ENCODE data around the gene SRRM3. TPM values are rescaled to one million over a fixed set of nuclear protein-coding genes. Genes with fewer than 3 reads are reported as not detected.
"Not testable (repeated sequence)": the region's sequence is repeated elsewhere in the genome, so short reads cannot be mapped to it uniquely, and the experiment has no call there.

Gene SRRM3
- total RNA-seq, result 6.7 TPM

- peak; percentile 70 for DNase-seq
These were observed at the start of gene SRRM3 for GRCh38 chr7:76201732-76202665. Gene SRRM3, plus strand, starts transcription at chr7:76201896. Its CDS starts 33,171 bp downstream, at chr7:76235067.

GRCh38 chr7:76151932-76152331 lies 49.8 kb upstream of the SRRM3 start:
- DNase-seq, result no peak

- not testable (repeated sequence) for DNase-seq
These were observed 48.0 kb upstream of the SRRM3 start for GRCh38 chr7:76153571-76154230.

- DNase-seq, result no peak
These were observed 45.8 kb upstream of the SRRM3 start for GRCh38 chr7:76155938-76156337.

GRCh38 chr7:76156992-76157685 lies 44.6 kb upstream of the SRRM3 start:
- DNase-seq, result not testable (repeated sequence)

- not testable (repeated sequence) for DNase-seq
These were observed 43.3 kb upstream of the SRRM3 start for GRCh38 chr7:76158416-76158815.

GRCh38 chr7:76162416-76163170 lies 39.1 kb upstream of the SRRM3 start:
- DNase-seq, result not testable (repeated sequence)

GRCh38 chr7:76163812-76164211 lies 37.9 kb upstream of the SRRM3 start:
- not testable (repeated sequence) for DNase-seq

- no peak for DNase-seq
These were observed 36.4 kb upstream of the SRRM3 start for GRCh38 chr7:76165106-76165972.

- DNase-seq, result no peak
These were observed 35.7 kb upstream of the SRRM3 start for GRCh38 chr7:76165973-76166403.

GRCh38 chr7:76166404-76167255 lies 35.1 kb upstream of the SRRM3 start:
- peak; percentile 92 for DNase-seq

GRCh38 chr7:76173566-76174205 lies 28.0 kb upstream of the SRRM3 start:
- no peak for DNase-seq

GRCh38 chr7:76176951-76177350 lies 24.7 kb upstream of the SRRM3 start:
- DNase-seq, result not testable (repeated sequence)

- DNase-seq, result no peak
These were observed 22.0 kb upstream of the SRRM3 start for GRCh38 chr7:76179686-76180085.

- no peak for DNase-seq
These were observed 19.3 kb upstream of the SRRM3 start for GRCh38 chr7:76182225-76182960.

GRCh38 chr7:76185187-76185896 lies 16.4 kb upstream of the SRRM3 start:
- DNase-seq, result no peak

- no peak for DNase-seq
These were observed 14.4 kb upstream of the SRRM3 start for GRCh38 chr7:76187272-76187671.

- no peak for DNase-seq
These were observed 12.4 kb upstream of the SRRM3 start for GRCh38 chr7:76189276-76189675.

Data from occipital lobe (tissue), 2 donors.